HG02840 (cell line): Measurements from ENCODE around the gene FARS2.

ENCODE experiments used
- ATAC-seq: cut with Tn5 transposase; IDR thresholded peaks from one replicate; pipeline ENCODE4 v1.9.1; 2021; ENCODE audit warnings: mild to moderate bottlenecking, moderate library complexity, moderate number of reproducible peaks; ENCODE audit not compliant: unreplicated experiment, low FRiP score

The FARS2 gene

DNA sequence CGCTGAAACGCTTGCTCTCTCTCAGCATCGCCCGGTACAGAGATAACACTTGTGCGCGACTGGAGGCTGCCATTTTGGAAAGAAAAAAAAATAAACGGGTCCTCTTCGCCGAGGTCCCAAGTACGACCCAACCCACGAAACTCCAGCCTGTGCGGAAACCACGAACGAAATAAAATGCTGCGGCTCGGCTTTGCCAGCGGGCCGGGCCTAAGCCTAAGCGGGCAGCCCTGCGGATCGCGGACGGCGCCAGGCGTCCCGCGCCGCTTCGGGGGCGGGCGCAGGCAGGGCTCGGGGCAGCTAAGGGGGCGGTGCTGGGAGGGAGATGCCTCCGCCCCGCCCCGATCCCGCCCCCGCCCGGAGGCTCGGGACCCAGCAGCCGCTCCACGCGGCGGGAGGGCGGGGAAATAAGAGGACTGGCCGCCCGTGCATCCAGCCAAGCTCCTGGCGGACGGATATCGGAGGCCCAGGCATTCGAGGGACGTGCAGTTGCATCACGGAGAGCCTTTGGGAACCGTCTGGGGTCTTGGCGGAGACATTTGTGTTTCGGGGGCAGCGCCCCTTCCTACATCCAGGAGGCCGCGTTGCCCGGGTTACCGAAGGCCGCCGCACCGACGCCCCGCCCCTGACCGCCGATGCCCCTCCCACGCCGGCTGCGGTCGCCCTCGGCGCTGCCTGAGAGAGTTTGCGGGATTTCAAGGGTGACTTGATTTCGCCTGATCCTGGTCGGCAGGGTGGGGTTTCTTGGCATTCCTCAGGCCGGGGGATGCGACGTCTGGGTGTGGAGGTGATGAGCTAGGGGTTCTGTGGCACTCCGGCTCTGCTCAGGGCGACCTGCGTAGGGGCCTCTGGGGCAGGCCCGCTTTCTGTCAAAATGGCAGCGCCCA is at the start of gene FARS2, which contains the start of gene LYRM4:
TSS of gene FARS2 (plus strand) at position 853 of the 884 bp plus-strand sequence.
TSS of gene LYRM4 (minus strand) at position 290 of the 884 bp plus-strand sequence. CDS start at position 73, 217 bp downstream.
- peak; percentile 85 for ATAC-seq

DNA sequence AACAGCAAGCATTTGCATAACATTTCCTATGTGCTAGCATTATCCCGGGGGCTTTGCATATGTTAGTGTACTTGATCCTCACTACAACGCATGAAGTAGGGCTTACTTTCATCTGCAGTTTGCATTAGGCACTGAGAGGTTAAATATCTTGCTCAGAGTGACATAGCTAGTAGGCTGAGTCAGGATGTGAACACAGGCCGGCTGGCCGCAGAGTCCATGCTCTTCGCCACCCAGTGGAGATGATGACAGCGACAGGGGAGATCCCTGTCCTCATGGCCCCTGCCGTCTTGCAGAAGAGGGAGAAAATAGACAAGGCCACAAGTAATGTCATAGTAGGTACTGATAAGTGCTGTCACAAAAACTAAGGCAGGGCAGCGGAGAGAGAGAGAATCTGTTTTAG is 47.5 kb upstream of the FARS2 start:
- no peak for ATAC-seq

DNA sequence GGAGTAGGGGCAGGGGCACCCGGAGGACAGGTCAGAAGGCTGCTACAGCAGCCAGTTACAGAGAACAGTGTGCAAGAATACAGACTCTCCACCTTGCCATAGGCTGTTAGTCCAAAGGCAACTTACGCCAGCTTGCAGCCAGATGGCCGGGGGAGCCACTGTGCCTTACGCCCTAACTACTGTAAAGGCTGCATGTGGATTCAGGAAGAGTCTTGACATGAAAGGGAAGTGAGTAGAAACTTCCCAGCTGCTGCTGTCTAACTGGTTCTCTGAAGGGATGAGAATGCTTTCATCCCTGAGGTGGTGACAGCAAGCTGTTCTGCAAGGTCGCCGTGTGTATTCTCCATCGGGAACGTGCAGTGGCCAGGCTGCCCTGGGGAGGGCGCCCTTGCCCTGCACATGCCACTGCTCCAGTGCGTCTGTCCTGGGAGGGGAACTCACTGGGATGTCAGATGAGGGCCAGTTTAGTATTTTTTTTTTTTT is 46.7 kb upstream of the FARS2 start:
- ATAC-seq: no peak

DNA sequence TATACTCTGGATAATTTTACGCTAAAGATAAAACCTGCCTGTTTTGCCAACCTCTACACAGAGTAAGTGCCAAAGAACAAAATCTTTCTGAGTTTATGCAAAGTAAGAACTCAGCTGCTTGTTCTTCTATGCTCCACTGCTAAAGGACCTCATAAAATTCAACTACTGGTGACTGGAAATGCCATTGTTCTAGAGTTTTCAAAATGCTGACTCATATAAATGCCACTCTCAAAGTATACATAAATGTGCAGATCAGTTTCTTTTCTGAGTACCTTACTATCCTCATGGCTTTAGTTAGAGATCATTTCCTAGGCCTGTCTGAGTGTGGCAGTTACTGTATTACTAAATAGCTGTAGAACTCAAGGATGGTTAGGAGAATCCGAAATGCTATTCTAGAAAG is 46.2 kb upstream of the FARS2 start:
- ATAC-seq: no peak

DNA sequence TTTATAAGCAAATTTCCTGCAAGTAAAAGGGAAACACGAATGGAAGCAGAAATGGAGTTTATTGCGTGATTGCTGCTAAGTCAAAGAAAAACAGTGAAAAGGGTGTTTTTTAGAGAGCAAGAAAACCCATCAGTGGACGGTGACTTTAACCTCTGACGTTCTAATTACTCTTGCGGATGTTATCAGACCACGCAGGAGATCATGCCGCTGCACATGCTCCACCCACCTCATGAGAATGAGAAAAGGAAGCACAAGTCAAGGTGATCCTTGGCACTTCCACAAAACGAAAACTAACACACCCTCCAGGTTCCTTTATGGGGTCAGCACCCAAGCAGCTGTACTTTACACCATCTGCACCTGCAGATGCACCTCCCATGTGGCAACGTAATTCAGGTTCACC is 45.5 kb upstream of the FARS2 start:
- no peak for ATAC-seq

DNA sequence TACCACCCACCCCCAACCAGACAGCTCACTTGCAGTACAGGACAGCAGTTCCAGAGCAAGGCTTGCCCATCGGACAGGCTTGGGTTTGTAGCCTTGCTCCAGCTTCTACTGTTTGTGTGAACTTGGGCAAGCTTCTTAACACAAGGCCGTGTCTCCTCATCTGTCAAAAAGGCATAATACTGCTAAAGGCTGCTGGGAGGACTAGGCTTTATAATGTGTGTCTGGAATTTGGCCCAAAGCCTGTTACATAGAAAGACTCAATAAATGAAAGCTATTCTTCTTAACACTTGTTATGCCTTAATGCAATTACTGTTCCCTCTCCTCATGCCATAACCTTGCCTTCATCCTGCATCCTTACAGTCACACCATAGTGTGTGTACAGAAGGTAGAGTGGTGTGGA is 44.0 kb upstream of the FARS2 start:
- ATAC-seq: no peak

DNA sequence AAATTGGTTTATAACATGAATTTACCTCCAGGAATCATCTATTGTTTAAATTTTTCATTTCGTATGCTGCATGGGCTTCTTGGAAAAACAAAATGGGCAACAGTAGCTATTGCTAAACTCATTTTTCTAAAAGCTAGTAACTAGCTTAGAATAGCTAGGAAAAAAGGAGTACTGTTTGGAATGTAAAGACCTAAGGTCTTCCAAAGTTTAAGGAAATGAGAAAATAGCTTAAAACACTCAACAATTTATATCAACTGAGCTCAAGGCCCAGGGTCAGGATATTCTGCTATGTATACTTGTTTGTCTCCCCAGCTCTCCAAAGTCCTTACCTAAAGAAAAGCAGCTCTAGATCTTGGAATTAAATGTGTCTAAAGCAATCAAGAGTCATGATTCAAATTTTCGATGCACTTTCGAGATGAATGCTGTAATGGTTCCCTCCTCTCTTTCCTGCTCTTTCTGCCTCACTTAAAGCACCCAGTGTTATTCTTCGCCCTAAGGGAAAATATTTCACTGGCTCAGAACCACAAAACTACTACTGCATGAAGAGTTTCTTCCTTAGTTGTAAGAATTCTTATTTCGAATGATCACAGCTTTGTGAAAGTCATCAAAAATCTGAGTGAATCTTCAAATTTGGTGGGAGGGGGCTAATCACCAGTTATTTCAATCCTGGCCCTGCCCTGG is 42.2 kb upstream of the FARS2 start:
- no peak for ATAC-seq

DNA sequence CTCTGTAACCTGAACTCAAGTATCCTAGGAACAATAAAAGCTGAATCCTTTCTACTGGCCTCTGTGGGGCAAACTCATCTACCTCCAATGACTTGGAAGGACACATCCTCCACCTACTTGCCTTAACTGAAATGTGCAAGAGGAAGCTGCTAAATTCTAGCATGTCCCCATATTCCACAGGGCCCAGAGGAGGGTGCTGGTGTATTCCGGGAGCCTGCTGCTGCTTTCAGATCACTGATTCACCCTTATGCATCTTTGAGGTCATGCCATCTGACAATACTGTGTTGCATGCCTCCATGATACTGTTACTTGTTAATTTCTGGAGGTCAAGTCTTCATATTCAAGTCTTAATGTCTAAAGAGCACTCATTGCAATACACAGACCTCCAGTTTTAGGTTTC is 40.9 kb upstream of the FARS2 start:
- ATAC-seq: no peak

DNA sequence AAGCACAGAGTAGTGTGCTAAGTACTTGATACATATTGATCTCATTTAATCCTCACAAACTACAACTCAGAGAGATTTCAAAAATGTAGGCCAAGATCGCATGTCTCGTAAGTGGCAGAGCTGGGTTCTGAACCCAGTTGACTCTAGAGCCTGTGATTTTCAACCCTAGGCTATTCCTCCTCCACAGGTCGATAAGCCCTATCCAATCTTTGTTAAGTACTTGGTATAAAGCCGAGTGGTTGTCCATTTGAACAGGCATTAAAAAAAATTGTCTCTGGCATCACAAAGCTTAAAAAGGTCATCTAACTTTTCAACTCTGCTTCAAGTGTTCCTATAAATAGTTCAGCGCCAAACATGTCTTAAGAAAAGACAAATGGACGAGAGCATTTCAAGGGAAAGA is 38.0 kb upstream of the FARS2 start:
- no peak for ATAC-seq

DNA sequence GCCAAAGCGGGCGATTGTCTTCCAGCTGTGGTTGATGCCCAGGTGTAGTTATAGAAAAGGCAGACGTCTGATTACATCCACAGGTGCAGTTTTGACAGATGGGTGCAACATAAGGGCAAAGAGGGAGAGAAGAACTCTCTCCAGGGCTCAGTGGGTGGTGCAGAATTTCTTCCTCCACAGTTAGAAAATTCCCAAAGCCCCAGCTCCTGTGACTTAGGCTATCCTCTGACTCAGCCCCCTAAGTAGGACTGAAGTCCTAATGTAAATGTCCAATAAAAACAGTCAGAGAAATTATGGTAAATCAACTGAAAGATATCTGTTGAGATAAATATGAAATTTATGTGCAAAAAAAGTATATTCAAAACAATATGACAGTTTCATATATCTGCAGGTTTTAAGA is 32.0 kb upstream of the FARS2 start:
- ATAC-seq: no peak

DNA sequence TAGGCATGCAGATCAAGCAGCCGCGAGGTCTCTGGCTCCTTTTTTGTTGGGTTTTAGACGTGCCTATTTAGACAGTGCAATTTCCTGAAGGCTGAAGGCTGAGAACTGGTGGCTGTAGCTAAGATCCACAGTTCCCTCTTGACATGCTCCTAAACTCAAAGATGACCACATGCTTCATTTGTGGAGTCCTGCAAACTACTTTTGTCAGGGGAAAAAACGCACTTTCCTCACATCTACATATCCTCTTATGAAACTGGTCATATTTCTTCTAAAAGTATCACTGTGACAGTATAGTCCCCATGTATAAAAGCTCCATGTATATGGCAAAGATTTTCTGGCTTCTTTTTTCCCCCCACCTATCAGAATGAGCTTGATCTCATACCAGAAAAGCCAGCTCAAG is 31.2 kb upstream of the FARS2 start:
- no peak for ATAC-seq

DNA sequence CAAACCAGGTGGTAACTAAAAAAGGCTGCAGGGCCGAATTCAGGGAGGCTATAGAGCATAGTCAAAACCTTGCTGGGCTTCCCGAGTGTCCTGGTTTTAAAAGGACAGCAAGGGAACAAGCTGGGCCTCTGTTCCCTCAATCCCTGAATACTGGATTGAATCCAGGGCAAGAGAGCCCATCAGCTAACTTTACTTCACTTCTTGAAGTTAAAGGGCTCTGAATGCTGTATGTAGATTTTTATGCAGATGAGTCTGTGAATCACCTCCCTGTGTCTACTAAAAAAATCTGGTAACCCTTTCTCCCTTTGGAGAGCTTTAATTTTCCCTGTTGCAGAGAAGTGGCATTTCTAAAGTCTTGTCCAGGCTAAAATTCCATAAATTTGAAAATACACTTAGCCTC is 30.0 kb upstream of the FARS2 start:
- no peak for ATAC-seq

DNA sequence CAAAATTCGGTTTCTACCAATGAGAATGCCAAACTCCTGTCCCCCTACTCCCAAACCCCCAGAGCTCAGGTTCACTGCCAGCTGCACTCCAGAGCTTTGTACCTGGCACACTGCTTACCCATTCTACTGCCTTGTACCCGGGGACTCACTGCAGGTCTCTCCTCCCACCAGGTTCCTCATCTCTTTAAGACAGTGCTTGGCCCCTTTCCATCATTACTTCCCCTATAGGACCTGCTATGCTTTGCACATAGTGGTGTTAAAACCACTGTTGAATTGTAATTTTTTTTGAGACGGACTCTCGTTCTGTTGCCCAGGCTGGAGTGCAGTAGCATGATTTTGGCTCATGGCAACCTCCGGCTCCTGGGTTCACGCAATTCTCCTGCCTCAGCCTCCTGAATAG is 26.4 kb upstream of the FARS2 start:
- ATAC-seq: no peak

DNA sequence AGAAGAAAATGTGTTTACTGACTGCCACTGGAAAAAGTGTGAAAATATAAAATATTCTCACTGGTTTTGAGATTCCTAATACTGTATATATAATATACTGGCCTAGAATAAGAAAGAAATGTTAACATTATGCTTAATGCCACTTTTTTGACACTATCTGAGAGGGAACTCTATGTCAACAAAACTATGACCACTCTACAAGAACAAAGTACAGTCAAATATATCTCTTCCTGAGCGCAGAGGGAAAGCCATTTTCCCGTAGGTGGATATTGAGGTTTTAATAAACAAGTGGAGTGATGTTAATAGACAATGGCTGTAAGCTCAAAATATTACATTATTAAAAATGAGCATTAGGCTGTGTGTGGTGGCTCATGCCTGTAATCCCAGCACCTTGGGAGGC is 25.5 kb upstream of the FARS2 start:
- ATAC-seq: no peak

DNA sequence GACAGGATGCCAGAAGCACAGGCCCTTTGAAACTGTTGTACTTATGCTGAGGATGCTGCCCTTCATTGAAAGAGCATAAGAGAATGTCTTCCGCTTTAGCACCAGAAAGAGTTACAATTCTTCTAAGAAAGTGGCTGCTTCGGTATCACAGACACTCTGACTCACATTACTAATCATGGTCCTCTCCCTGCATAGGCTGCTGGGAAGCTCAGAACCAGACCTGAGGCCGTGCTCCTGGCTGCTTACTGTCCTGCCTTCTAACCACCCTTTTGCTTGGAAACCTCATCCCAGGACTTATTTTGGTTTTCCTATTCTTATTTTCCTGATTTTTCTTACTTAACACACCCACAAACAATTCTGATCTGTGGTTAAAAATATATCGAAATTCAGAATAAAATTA is 23.5 kb upstream of the FARS2 start:
- no peak for ATAC-seq

DNA sequence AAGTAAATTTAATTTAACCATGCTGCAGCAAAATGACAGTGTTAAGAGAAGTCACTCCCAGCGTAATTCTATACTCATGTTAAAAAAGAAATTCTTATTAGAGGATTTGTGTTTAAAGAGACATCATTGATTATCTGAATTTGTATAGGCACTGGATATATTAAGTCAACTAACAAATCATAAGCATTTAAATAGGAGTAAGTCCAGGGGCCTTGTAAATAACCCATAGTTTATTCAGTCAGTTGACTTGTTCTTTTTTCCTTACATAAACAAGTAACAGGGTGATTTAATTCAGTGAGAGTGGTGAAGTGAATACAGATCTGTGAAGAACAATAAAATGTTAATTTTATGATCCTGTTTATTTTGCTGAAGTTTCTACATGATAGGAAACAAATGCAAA is 23.0 kb upstream of the FARS2 start:
- ATAC-seq: no peak

DNA sequence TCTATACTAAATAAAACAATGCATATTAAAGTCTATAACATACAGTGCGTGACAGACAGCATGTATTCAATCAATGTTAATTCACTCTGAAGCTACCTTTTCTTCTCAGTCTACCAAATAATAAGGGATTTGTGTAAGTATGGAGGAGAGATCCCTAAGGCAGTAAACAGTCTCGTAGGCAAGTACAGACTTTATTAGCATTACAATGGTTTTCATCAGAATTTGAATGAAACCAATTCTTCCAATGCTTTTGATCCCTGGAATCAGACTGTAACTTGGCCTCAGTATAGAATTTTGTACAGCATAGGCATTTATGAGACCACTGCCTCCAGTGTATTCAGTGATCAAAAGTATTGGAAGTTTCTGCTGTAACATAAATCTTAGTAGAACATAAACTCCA is 20.1 kb upstream of the FARS2 start:
- no peak for ATAC-seq

DNA sequence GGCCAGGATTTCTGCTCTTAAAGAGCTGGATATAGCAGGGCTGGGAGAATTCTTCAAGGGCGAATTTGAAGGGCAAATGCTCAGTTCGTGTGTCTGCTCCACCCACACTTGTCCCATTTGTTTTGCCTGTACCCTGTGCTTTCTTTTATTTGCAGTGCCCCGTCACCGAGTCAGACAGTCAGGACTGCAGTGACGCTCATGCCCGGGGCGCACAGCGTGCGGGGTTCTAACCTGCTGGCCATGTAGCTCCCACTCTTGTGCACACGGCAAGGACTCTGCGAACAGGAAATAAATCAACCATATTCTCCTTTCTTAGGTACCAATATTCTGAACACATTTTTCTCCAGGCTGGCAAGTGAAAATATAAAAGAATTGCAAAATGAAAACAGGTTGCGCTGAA is 18.2 kb upstream of the FARS2 start:
- ATAC-seq: no peak

DNA sequence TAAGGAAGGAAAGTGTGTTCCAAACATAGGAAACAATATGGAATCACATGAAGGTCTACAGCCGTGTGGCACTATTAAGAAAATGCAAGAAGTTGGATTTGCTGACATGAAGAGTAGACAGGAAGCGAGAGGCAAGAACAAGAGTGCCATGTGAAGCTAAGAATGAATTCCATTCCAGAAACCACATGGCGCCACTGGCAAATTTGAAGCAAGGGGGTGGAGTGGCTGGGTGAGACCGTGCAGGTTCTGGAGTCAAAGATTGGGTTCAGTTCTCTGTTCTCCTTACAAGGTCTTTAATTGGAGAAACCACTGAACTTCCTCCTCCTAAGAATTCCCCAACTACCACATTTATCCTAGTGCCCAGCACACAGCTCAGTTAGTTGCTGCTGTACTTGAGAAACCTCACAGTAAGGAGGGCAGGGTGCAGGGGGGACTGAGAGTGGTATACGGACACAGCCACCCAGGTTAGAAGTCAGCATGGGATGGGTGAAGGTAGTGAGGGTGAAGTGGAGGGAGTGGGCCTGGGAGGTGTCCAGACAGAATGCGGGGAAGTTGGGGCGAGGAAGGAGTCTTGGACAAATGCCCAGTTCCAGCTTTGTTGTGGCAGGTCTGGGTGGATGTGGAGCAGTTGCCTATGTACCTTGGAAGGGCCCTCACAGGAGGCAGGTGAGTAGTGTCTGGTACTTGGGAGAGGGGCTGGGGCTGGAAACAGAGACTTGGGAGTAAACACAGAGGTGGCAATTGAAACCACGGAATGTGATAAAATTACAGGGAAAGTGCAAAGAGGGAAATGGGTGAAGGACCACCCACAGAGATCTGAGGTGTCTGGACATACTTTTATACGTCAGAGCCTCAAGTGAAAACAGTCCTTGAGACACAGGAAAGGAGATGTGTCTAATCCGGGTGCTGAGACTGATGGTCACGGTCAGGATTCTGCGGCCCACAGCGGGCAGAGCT is 14.9 kb upstream of the FARS2 start:
- ATAC-seq: no peak

DNA sequence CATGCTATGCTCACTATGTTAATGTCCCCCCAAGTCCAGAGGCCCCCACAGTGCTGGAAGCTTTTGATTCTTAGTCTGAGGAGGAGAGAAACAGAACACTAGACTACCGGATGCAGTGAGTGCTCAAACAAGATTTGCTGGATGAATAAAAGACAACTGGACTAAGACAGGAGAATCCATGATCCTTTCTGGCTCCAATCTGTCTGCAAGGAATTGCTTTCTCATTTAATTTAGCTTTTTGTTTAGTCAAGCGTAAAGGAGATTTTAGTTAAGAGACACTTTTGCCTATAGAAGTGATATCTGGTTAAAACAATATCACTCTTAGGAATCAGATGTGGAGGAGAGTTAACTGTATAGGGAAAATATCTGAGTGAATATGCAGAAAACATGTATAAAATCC is 14.1 kb upstream of the FARS2 start:
- ATAC-seq: no peak
